GM19035 (cell line): ENCODE data around the gene NRG3.

Source experiments
- ATAC-seq: cut with Tn5 transposase; IDR thresholded peaks from one replicate; pipeline ENCODE4 v1.9.1; 2021; ENCODE audit not compliant: unreplicated experiment

NRG3 gene

GRCh38 chr10:82759050-82759449 is 884.1 kb downstream of the NRG3 start:
- no peak for ATAC-seq

DNA sequence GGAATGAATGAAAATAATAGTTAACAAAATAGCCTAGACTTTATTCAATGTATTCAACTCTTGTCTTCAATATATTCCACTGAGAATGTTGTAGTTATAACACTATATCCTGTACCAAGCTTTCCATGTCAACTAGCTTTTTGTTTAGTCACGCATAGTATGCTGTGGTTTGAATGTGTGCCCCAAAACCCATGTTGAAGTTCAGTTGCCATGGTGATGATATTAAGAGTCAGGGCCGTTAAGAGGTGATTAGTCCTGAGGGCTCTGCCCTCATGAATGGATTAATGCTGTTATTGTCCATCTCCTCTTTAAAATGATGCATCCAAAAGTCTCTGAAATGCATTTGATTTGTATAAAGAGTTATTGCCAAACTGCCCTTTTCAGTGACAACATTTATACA is 887.6 kb downstream of the NRG3 start:
- ATAC-seq: no peak

GRCh38 chr10:82768040-82768439 is 893.0 kb downstream of the NRG3 start:
- ATAC-seq: no peak

GRCh38 chr10:82778908-82779307 is 903.9 kb downstream of the NRG3 start:
- no peak for ATAC-seq

DNA sequence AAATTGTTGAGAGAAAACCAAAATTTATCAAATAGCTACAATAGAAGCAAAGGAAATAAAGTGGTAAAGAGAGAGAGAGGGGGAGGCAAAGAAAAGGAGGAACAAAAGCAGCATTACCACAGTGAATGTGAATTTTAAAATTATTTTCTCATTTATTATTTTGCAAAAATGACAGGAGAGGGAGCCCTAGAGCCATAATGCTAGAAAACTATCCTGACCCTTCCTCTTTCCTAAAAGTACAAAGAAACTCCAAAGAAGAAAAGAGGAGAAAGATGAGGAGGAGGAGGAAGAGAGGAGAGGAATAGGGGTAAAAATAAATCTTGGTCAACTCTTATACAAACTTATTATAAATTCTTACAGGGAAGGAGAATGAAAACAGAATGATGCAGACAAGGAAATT is 921.5 kb downstream of the NRG3 start:
- no peak for ATAC-seq

DNA sequence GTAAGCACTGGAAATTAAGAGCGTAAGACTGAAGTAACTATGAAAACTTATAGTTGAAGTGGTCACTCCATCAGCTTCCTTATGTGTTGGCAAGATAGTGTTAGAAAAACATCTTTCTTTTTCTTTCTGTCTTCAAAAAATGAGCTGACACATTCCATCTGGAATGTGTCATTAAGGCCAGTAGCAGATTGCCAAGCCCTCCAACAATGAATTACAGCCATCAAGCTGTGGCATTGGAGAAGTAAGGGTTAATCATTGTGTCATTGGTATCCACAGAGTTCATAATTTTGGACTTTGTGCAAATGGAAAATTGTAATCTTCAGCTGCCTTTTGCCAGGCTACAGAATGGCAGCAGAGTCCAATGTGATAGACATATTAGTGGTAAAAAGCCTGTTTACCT is 926.3 kb downstream of the NRG3 start:
- ATAC-seq: no peak

DNA sequence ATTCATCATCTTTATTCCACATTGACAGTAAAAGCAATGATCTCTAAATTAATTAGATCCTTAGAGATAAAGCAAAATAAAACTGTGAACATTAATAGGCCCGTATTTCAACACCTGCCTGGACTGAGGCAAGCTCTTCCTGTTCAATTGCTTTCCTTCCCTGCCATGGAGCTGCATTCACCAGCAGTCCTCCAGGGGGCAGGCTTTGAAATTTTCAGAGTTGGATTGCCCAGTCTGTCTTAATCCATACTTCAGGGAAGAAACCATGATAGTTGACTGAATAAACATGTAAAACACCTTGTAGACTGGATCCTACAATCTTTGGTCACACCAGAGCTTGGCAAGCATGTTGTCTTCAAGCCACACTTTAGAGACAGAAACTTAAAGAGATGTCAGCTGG is 936.6 kb downstream of the NRG3 start:
- peak; percentile 69 for ATAC-seq

DNA sequence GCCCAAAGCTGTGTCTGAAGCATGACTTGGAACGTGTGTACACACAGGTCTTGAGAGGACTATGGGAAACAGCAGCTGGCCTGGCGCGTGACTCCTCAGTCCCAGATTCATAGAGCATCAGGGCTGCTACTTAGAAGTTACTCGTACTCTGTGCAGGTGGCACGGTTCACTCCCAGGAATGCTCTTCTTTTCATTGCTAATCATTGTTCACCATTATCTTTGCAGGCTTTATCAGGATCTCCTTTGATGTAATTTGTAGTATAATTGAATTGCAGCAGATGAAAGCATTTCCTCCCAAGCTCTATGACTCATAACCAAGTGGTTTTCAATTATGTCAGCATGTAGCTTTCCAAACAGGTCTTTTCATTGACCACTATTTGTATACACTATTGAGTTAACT is 938.9 kb downstream of the NRG3 start:
- no peak for ATAC-seq

- no peak for ATAC-seq
Measured at GRCh38 chr10:82814635-82815034, 939.6 kb downstream of the NRG3 start.

DNA sequence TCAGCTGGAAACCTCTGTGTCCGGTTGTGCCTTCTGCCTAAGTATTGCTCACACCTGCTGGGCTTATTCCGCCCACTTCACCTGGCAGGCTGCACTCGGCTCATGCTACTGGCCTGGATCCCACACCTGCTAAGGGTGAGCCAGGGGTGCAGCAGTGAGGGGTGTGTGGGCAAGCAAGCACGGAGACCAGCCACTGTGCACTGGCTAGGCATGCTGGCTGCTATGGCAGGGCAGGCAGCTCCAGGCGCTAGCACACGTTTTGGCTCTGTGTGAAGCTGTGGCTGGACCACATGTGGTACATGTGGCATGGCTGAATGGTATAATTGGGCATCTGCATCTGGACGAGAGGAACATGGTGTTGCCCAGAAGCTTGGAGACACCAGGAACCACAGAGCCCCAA is 940.7 kb downstream of the NRG3 start:
- ATAC-seq: no peak

DNA sequence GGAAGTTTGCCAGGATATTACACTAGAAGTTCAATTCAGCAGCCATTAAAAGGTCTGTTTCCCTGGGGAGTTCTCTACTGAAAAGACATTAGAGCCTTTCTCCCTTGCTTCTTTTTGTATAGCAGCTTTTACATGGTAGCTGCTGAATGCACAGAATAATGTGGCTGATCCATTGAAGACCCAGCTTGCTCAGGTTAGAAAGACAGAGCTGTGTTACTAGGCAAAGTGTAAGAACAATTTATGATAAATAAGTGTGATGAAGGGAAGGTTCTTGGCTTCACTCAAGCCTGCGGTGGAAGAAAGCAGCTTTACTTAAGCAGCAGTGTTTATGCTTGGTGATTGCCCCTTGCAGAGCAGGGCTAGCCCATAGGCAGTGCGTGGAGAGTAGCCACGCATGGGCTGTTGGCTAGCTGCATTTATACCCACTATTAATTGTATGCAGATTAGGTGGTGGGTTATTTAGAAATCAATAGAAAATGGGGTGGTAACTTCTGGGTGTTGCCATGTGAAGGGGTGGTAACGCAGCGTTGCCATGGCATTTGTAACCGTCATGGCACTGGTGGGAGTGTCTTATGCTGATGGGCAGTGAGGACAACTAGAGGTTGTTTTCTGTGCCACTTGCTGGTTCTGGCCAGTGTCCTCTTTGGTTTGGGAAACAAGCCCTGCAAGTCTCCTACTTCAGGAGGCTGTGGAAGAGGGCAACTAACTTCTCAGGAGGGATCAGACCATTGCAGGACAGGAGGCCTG is 942.9 kb downstream of the NRG3 start:
- ATAC-seq: no peak

GRCh38 chr10:82821043-82821442 is 946.0 kb downstream of the NRG3 start:
- ATAC-seq: no peak

GRCh38 chr10:82826132-82826531 is 951.1 kb downstream of the NRG3 start:
- no peak for ATAC-seq

- no peak for ATAC-seq
Measured at GRCh38 chr10:82827901-82828300, 952.9 kb downstream of the NRG3 start.

- no peak for ATAC-seq
Measured at GRCh38 chr10:82847242-82847641, 972.2 kb downstream of the NRG3 start.

- ATAC-seq: no peak
Measured at GRCh38 chr10:82850191-82850590, 975.2 kb downstream of the NRG3 start.

GRCh38 chr10:82856957-82857613 is 982.1 kb downstream of the NRG3 start:
- ATAC-seq: no peak

- ATAC-seq: no peak
Measured at GRCh38 chr10:82861889-82862288, 986.9 kb downstream of the NRG3 start.

GRCh38 chr10:82865366-82865765 is 990.4 kb downstream of the NRG3 start:
- ATAC-seq: no peak

DNA sequence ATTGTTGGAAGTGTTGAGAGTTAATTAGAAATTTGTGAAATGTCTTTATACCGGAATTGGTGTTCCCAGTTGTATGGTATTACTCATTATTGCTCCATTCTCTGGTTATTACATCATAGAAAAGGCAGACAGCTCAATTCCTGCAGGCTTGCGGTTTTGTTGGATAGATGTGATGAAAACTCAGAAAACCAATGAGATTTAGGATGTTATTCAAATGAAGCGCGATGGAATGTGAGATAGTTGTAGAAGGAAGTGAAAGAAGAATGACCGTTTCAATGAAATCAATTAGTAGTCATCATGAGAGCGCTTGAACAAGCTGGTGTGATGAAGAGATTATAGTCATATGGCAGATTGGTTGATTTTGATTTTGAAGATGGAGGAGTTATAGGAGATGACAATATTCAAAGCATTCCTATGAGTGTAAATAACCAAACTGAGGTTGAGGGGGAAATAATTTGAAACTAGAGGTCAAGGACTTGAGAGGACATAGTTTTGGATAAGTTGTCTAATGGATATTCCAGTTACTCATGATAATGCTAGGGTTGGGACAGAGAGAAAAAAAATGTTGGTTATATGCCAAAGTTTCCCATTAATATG is 991.5 kb downstream of the NRG3 start:
- no peak for ATAC-seq

GRCh38 chr10:82867056-82867455 is 992.1 kb downstream of the NRG3 start:
- no peak for ATAC-seq

GRCh38 chr10:82874671-82875070 is 999.7 kb downstream of the NRG3 start:
- no peak for ATAC-seq
